Skeletal muscle satellite cell (primary cell): ENCODE data around the gene NUDT6.

ENCODE experiments used
- H3K27me3 ChIP-seq: 2 replicates; pipeline ENCODE4 v1.7.0; 2013; ENCODE audit warnings: low read length; ENCODE audit not compliant: control insufficient read depth, insufficient read depth
- H3K36me3 ChIP-seq: 2 replicates; pipeline ENCODE4 v1.7.0; 2013; ENCODE audit warnings: mild to moderate bottlenecking, control low read depth, low read length; ENCODE audit not compliant: insufficient read depth
- H3K4me1 ChIP-seq: 2 replicates; pipeline ENCODE4 v1.7.0; 2013; ENCODE audit warnings: low read length; ENCODE audit not compliant: control insufficient read depth, insufficient read depth
- H3K4me2 ChIP-seq: 2 replicates; pipeline ENCODE4 v1.7.0; 2013; ENCODE audit warnings: mild to moderate bottlenecking, low read length
- H3K4me3 ChIP-seq: 2 replicates; pipeline ENCODE4 v1.7.0; 2013; ENCODE audit warnings: low read length
- H3K9ac ChIP-seq: 2 replicates; pipeline ENCODE4 v1.7.0; 2013; ENCODE audit warnings: mild to moderate bottlenecking, low read depth, low read length, moderate library complexity
- H3K9me3 ChIP-seq: replicated peaks from 2 replicates; pipeline ENCODE4 v1.7.0; 2013; ENCODE audit warnings: mild to moderate bottlenecking, control low read depth, low read length

NUDT6 gene

GRCh38 chr4:122912810-122913575 is 9.4 kb downstream of the NUDT6 start:
- peak overlapping the region; percentile 31 for H3K9ac ChIP-seq
- peaks cover 32% of the 10 kb centered on the region for H3K4me1 ChIP-seq
- H3K36me3 ChIP-seq, result peaks cover 11% of the 10 kb centered on the region

DNA sequence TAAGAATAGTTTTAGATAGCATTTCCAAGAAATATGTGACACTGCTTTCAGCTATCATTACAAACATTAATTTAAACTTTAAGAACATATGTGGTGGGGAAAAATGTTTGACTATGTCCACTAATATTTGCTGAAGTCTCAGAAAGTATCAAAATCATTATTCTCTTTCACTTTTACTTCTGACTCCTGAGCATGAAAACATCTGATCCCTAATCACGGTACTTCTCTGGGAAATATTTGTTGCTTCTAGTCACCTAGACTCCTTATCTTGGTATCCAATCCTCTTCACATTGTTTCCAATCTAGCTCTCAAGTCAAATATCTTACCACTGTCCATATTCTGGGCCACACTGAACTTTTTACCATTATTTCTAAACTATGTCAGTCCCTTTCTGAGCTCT is 10.8 kb downstream of the NUDT6 start:
- peaks cover 11% of the 10 kb centered on the region for H3K36me3 ChIP-seq
- H3K9me3 ChIP-seq, result no peaks in the 10 kb centered on the region
- H3K4me3 ChIP-seq, result no peak overlapping the region
- no peak overlapping the region for H3K4me2 ChIP-seq
- H3K9ac ChIP-seq, result no peak overlapping the region
- peaks cover 25% of the 10 kb centered on the region for H3K4me1 ChIP-seq
- no peaks in the 10 kb centered on the region for H3K27me3 ChIP-seq

More at GRCh38 chr4:122912810-122913575, 9.4 kb downstream of the NUDT6 start:
- H3K4me3 ChIP-seq, result no peak overlapping the region
- no peak overlapping the region for H3K4me2 ChIP-seq
- H3K27me3 ChIP-seq, result no peaks in the 10 kb centered on the region
- H3K9me3 ChIP-seq, result no peaks in the 10 kb centered on the region

GRCh38 chr4:122909683-122910082 is 12.7 kb downstream of the NUDT6 start:
- Histone ChIP-seq H3K9ac (no peak overlapping the region), H3K9me3 (no peaks in the 10 kb centered on the region), H3K36me3 (peaks cover 11% of the 10 kb centered on the region), H3K4me3 (no peak overlapping the region), H3K4me2 (no peak overlapping the region), H3K4me1 (peaks cover 23% of the 10 kb centered on the region), H3K27me3 (no peaks in the 10 kb centered on the region)

GRCh38 chr4:122908223-122908622 is 14.2 kb downstream of the NUDT6 start:
- Histone ChIP-seq H3K9me3 (no peaks in the 10 kb centered on the region), H3K4me1 (peaks cover 8% of the 10 kb centered on the region), H3K36me3 (peaks cover 10% of the 10 kb centered on the region), H3K4me2 (no peak overlapping the region), H3K9ac (no peak overlapping the region), H3K27me3 (no peaks in the 10 kb centered on the region), H3K4me3 (no peak overlapping the region)

- Histone ChIP-seq H3K4me1 (no peaks in the 10 kb centered on the region), H3K9ac (no peak overlapping the region), H3K4me3 (no peak overlapping the region), H3K9me3 (no peaks in the 10 kb centered on the region), H3K4me2 (no peak overlapping the region), H3K27me3 (no peaks in the 10 kb centered on the region), H3K36me3 (peaks cover 4% of the 10 kb centered on the region)
Observed at GRCh38 chr4:122906859-122907305, 15.5 kb downstream of the NUDT6 start.

DNA sequence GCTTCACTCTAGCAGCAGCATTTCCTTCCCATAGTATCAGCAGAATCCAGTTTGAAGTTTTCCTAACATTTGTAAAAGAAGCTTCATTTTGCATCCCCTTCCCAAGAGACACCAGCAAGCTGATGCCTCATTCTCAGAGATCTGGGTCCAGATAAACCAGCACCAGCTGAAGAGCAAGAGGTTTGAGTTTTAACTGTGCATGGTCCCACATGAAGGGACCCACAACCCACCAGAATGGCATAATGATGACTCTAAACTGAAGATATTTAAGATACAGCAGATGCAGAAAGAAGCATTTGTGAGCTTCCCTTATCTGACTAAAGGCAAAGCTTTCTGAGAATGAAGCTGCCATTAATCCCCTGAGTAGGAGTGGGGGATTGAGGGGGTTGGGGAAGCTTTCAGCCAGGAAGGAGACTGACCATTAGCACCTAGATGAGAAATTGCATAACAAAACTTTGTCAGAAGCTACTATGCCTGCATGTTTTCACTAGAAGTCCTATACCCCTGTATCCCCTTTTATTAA is 18.6 kb downstream of the NUDT6 start:
- Histone ChIP-seq H3K9me3 (no peaks in the 10 kb centered on the region), H3K4me3 (no peak overlapping the region), H3K9ac (no peak overlapping the region), H3K4me1 (peaks cover 16% of the 10 kb centered on the region), H3K4me2 (no peak overlapping the region), H3K27me3 (no peaks in the 10 kb centered on the region), H3K36me3 (no peaks in the 10 kb centered on the region)

- Histone ChIP-seq H3K4me2 (no peak overlapping the region), H3K9me3 (no peaks in the 10 kb centered on the region), H3K4me1 (peaks cover 38% of the 10 kb centered on the region), H3K9ac (no peak overlapping the region), H3K27me3 (no peaks in the 10 kb centered on the region), H3K36me3 (peaks cover 1% of the 10 kb centered on the region), H3K4me3 (no peak overlapping the region)
Observed at GRCh38 chr4:122901247-122902010, 21.0 kb downstream of the NUDT6 start.

DNA sequence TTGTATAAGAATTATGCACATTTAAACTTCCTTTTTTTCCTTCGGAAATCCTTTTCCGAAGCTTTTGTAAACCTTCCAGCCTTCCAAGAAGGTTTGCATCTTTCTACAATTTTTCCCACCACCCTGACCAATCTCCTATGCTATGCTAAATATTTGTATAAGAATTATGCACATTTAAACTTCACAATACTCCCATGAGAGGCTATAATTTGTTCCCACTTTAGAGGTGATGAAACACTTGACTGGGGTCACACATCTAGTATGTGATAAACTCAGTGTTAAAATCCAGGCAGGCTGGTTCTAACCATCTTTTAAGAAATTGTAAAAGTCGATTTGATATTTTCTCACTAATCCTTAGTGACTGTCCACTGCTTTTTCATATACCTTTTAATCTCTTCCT is 22.1 kb downstream of the NUDT6 start:
- H3K9me3 ChIP-seq, result no peaks in the 10 kb centered on the region
- no peak overlapping the region for H3K4me3 ChIP-seq
- H3K4me2 ChIP-seq, result no peak overlapping the region
- H3K36me3 ChIP-seq, result peaks cover 4% of the 10 kb centered on the region
- peaks cover 50% of the 10 kb centered on the region for H3K4me1 ChIP-seq
- H3K27me3 ChIP-seq, result no peaks in the 10 kb centered on the region
- H3K9ac ChIP-seq, result no peak overlapping the region

DNA sequence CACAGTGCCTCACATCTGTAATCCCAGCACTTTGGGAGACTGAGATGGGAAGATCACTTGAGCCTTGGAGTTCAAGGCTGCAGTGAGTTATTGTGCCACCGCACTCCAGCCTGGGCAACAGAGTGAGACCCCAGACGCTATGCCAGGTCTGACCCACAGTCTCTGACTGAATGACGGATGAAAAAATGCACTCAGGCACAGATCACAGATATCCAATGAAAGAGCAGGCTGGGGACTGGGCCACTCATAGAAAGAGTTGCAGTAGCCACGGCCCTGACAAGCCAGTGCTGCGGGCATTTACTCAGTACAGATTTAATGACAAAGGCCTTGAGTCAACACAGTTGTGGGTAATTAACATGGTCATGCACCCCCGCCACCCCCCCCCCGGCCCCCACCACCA is 22.7 kb downstream of the NUDT6 start:
- H3K27me3 ChIP-seq, result no peaks in the 10 kb centered on the region
- H3K9ac ChIP-seq, result no peak overlapping the region
- peaks cover 56% of the 10 kb centered on the region for H3K4me1 ChIP-seq
- H3K9me3 ChIP-seq, result no peaks in the 10 kb centered on the region
- no peak overlapping the region for H3K4me2 ChIP-seq
- no peak overlapping the region for H3K4me3 ChIP-seq
- peaks cover 8% of the 10 kb centered on the region for H3K36me3 ChIP-seq

DNA sequence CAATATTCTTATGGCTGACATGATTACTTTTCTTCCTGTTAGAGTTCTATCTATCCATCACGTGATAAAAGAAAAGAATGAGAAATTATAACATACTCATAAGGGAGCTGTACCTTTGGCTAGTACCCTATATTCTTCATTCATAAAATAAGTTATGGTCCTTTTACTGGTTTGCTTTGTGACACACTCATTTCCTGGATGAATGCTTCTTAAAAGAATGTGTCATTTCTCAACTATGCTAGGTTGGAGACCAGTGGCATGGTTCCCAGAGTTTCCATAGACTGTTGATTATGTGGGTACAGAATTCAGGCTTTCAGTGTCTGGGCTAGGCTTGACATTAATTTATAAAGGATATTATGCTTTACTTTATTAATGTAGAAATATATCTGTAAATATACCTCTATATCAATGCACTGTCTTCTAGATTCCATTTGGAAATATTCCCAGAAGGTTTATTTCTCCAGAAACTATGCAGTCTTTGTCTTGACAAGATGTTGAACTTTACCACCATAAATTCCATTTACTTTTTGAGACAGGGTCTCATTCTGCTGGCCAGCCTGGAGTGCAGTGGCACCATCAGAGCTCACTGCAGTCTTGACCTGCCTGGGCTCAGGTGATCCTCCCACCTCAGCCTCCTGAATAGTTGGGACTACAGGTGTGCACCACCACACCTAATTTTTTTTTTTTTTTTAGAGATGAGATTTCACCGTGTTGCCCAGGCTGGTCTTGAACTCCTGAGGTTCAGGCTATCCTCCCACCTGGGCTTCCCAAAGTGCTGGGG is 23.8 kb downstream of the NUDT6 start:
- H3K4me2 ChIP-seq, result peak overlapping the region; percentile 39
- peaks cover 63% of the 10 kb centered on the region for H3K4me1 ChIP-seq
- H3K27me3 ChIP-seq, result no peaks in the 10 kb centered on the region
- peak overlapping the region; percentile 42 for H3K9ac ChIP-seq
- H3K4me3 ChIP-seq, result peak overlapping the region; percentile 16
- no peaks in the 10 kb centered on the region for H3K9me3 ChIP-seq
- peaks cover 17% of the 10 kb centered on the region for H3K36me3 ChIP-seq

GRCh38 chr4:122896270-122896669 is 26.1 kb downstream of the NUDT6 start:
- Histone ChIP-seq H3K9me3 (no peaks in the 10 kb centered on the region), H3K4me3 (peak overlapping the region; percentile 40), H3K36me3 (peaks cover 40% of the 10 kb centered on the region), H3K4me1 (peaks cover 64% of the 10 kb centered on the region), H3K9ac (peak overlapping the region; percentile 56), H3K4me2 (peak overlapping the region; percentile 56), H3K27me3 (no peaks in the 10 kb centered on the region)
